Right lobe of liver (tissue), 6 donors: ENCODE data around the gene BNIP3. TPM values are rescaled to one million over a fixed set of nuclear protein-coding genes. Genes with fewer than 3 reads are reported as not detected.

Experiments used
- ATAC-seq, 4 donors: fragments of 200-7000 bp; cut with Tn5 transposase; one replicate each; pipeline ENCODE4 v1.9.1; 2020; ENCODE audit warnings: mild to moderate bottlenecking in 4 of 4, moderate library complexity in 4 of 4
- DNase-seq, 3 donors: peaks; one replicate each; pipeline ENCODE4 v3.0.0-alpha.2; 2020
- H3K27ac ChIP-seq, 3 donors: fragments of 200-600 bp; one replicate each; pipeline ENCODE4 v1.8.0; 2022
- H3K27me3 ChIP-seq, 2 donors: fragments of 200-600 bp; one replicate each; pipeline ENCODE4 v1.8.0; 2022
- H3K36me3 ChIP-seq, 4 donors: fragments of 200-600 bp; sonication (generic) in 1 of 4; one replicate each; pipeline versions ENCODE4 v1.5.1 to v1.8.0; 2017 to 2022; ENCODE audit warnings: control low read depth in 1 of 4
- H3K4me1 ChIP-seq, 4 donors: fragments of 200-600 bp; sonication (generic) in 1 of 4; one replicate each; pipeline versions ENCODE4 v1.5.1 to v1.8.0; 2017 to 2022; ENCODE audit warnings: control low read depth in 1 of 4
- H3K4me3 ChIP-seq, 3 donors: fragments of 200-600 bp; one replicate each; pipeline ENCODE4 v1.8.0; 2022
- H3K9me3 ChIP-seq, 4 donors: fragments of 200-600 bp; sonication (generic) in 1 of 4; one replicate each; pipeline versions ENCODE4 v1.5.1 to v1.8.0; 2017 to 2022; ENCODE audit warnings: control low read depth in 1 of 4
- CTCF ChIP-seq, 4 donors: fragments of 200-600 bp in 3 of 4; fragments of 450-650 bp in 1 of 4; IDR thresholded peaks; one replicate each; pipeline versions ENCODE4 v1.5.1 to v1.8.0; 2016 to 2022; ENCODE audit warnings: antibody characterized with exemption in 4 of 4, mild to moderate bottlenecking in 2 of 4
- POLR2A ChIP-seq: fragments of 450-650 bp; IDR thresholded peaks from one replicate; pipeline ENCODE4 v1.6.1; 2017; ENCODE audit warnings: antibody characterized with exemption, mild to moderate bottlenecking
- WGBS: methylation state at CpG from one replicate; pipeline ENCODE4 v1.1.6; 2018; ENCODE audit warnings: low coverage, low lambda C conversion rate; ENCODE audit not compliant: insufficient coverage; ENCODE audit errors: missing lambda C conversion rate; 5-methylcytosine and 5-hydroxymethylcytosine counted together
- intact Hi-C, 2 donors: fragments of 100-400 bp; cut with DNase I; formaldehyde crosslinking; loops; one replicate each; pipeline versions ENCODE4 v1.11.2 to v1.14.1; 2022
- total RNA-seq, 6 experiments: library from RNA; depleted of rRNA in 2 of 6; stranded (reverse); fragments of >200 nt in 2 of 6; fragmentation: NEBNext Ultra II Directional in 3 of 6; extraction: Animal tissue kit (Norgen Biotek cat#: 25700) in 3 of 6; gene quantifications; one replicate each; pipeline versions ENCODE4 v1.1.0 to v1.2.4, GENCODE V29; 2016 to 2023
- donor health status: DM: no; HTN: yes; CAD: no.
- donor health status: DM: no; HTN: no; CAD: no.
- donor health status: DM: no; HTN: no; CAD: no.
- donor health status: DM: no; HTN: yes; CAD: no.
- donor health status: DM: no; HTN: yes; CAD: no.

Gene BNIP3
- total RNA-seq, 6 experiments from 2014 or later = 87.7 to 373 (median 102) TPM

GRCh38 chr10:131970946-131971345, 10.8 kb downstream of the BNIP3 start:
- Histone ChIP-seq H3K9me3 (no peaks in the 10 kb centered on the region), H3K36me3 (peaks cover 0 to 68% (median 16%) of the 10 kb centered on the region in 4 donors), H3K4me3 (no peak overlapping the region), H3K27ac (no peak overlapping the region), H3K27me3 (no peaks in the 10 kb centered on the region), H3K4me1 (no peaks in the 10 kb centered on the region)
- WGBS = 89% methylated on average over 11 of the region's 18 CpGs
- no peak for DNase-seq
- TF ChIP-seq CTCF (IDR thresholded peaks at IDR 0.05) = no peak
- no peak for TF ChIP-seq POLR2A
- intact Hi-C loops = no loop called here
- no peak for ATAC-seq

GRCh38 chr10:131968949-131969348, 12.8 kb downstream of the BNIP3 start:
- no peak for TF ChIP-seq POLR2A
- no peak for TF ChIP-seq CTCF (IDR thresholded peaks at IDR 0.05)
- no peak overlapping the region for H3K27ac ChIP-seq
- DNase-seq = no peak
- H3K27me3 ChIP-seq = no peaks in the 10 kb centered on the region
- H3K9me3 ChIP-seq = no peaks in the 10 kb centered on the region
- peaks cover 0 to 68% (median 16%) of the 10 kb centered on the region in 4 donors for H3K36me3 ChIP-seq
- intact Hi-C loops = no loop called here
- WGBS = 90% methylated on average over 13 of the region's 13 CpGs
- no peak for ATAC-seq
- no peaks in the 10 kb centered on the region for H3K4me1 ChIP-seq
- no peak overlapping the region for H3K4me3 ChIP-seq

DNA sequence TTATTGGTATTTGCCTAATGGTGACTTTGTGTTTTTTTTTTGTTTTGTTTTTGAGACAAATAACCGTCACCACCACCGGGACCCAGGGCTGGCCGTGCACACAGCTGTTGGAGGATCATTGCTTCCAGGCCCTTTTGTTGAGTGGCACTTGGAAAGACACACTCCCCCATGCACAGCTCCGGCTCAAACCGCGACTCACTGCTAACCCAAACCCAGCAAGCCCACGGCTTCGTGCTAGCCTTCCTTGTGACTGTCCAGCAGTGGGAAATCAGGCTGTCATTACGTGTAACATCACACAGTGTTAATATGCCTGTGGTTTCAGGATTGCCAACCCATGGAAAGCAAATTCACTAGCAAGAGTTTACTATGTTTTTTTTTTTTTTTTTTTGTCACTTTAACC, 17.4 kb downstream of the BNIP3 start:
- Histone ChIP-seq H3K4me3 (no peak overlapping the region), H3K9me3 (no peaks in the 10 kb centered on the region), H3K4me1 (no peaks in the 10 kb centered on the region), H3K27me3 (no peaks in the 10 kb centered on the region), H3K36me3 (peaks cover 0 to 25% (median 10%) of the 10 kb centered on the region in 4 donors), H3K27ac (no peak overlapping the region)
- intact Hi-C loops = no loop called here
- no peak for DNase-seq
- no peak for ATAC-seq
- 92% methylated on average over 8 of the region's 9 CpGs for WGBS
- TF ChIP-seq POLR2A (no peak), CTCF (IDR thresholded peaks at IDR 0.05) (no peak)

DNA sequence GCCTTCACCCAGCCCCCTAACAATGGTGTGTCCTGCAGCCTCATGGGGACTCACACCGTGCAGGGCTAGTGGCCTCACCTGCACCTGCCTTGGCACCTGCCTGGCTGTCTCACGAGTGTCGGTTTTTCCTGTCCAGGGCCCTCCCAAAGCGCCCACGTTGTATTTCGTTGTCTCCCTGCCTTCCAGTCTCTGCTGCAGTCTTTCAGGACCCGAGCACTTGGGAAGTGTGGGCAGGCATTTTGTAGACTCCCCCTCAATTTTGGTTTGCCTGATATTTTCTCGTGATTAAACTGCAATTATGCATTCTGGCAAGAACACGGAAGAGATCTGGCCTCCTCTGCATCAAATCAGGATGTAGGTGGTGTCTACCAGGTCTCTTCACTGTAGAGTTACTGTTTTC, 17.9 kb downstream of the BNIP3 start:
- Histone ChIP-seq H3K4me3 (no peak overlapping the region), H3K36me3 (peaks cover 0 to 20% (median 9%) of the 10 kb centered on the region in 4 donors), H3K27ac (no peak overlapping the region), H3K4me1 (no peaks in the 10 kb centered on the region), H3K27me3 (no peaks in the 10 kb centered on the region), H3K9me3 (no peaks in the 10 kb centered on the region)
- intact Hi-C loops = no loop called here
- 71% methylated on average over 8 of the region's 9 CpGs for WGBS
- TF ChIP-seq POLR2A = no peak
- ATAC-seq (no peak), DNase-seq (no peak)

DNA sequence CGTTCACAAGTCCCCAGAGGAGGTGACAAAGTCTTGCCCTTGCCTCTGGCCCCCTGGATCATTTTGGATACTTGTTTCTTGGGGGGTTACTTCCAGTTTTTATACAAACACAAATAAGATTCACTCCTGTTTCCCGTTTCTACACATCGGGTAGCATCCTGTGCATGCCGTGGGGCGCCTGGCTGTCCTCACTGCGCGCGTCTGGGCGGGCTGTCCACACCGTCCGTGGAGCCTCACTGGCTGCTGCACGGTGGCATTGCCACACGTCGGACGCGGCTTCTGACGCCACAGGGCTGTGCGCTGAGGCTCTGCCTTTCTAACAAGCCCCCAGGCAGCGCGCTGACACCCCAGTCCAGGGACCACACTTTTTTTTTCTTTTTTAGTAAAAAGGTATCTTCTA, 18.4 kb downstream of the BNIP3 start:
- Histone ChIP-seq H3K27ac (no peak overlapping the region), H3K36me3 (peaks cover 0 to 15% (median 7%) of the 10 kb centered on the region in 4 donors), H3K4me1 (no peaks in the 10 kb centered on the region), H3K27me3 (no peaks in the 10 kb centered on the region), H3K9me3 (no peaks in the 10 kb centered on the region), H3K4me3 (no peak overlapping the region)
- ATAC-seq = no peak
- TF ChIP-seq CTCF (IDR thresholded peaks at IDR 0.05) (no peak), POLR2A (no peak)
- DNase-seq = no peak
- 100% methylated on average over 4 of the region's 20 CpGs for WGBS
- intact Hi-C loops = no loop called here
